GM12872 (cell line): ENCODE measurements around the gene PDCD10.

Experiments used
- CTCF ChIP-seq: IDR thresholded peaks from 3 replicates; pipeline ENCODE4 v1.5.1; 2011; ENCODE audit warnings: low read depth, mild to moderate bottlenecking, low read length, moderate library complexity; ENCODE audit not compliant: insufficient read depth

Gene PDCD10

GRCh38 chr3:167733961-167734497 lies 663 bp downstream of the PDCD10 start:
- TF ChIP-seq CTCF, result no peak

GRCh38 chr3:167732313-167733065 lies 2.2 kb downstream of the PDCD10 start:
- no peak for TF ChIP-seq CTCF

- no peak for TF ChIP-seq CTCF
Observed at GRCh38 chr3:167731393-167731792, 3.3 kb downstream of the PDCD10 start.

GRCh38 chr3:167729591-167729990 lies 5.1 kb downstream of the PDCD10 start:
- TF ChIP-seq CTCF, result no peak

GRCh38 chr3:167728632-167729323 lies 5.9 kb downstream of the PDCD10 start:
- TF ChIP-seq CTCF, result no peak

GRCh38 chr3:167728176-167728575 lies 6.5 kb downstream of the PDCD10 start:
- no peak for TF ChIP-seq CTCF

- TF ChIP-seq CTCF, result no peak
Observed at GRCh38 chr3:167723872-167724271, 10.8 kb downstream of the PDCD10 start.
